SK-N-SH treated with all-trans-retinoic acid at 6 μM for 48 hours (cell line): Measurements from ENCODE around the gene CPLANE2.

Experiments
- ATAC-seq: fragments of 200-7000 bp; cut with Tn5 transposase; 3 replicates; pipeline ENCODE4 v1.9.1; 2020; ENCODE audit warnings: mild to moderate bottlenecking, moderate library complexity
- ARNTL ChIP-seq: fragments of 450-650 bp; formaldehyde crosslinking; IDR thresholded peaks from 2 replicates; pipeline ENCODE4 v1.5.0; 2020; ENCODE audit warnings: low read depth, mild to moderate bottlenecking, moderate library complexity, borderline replicate concordance
- BACH2 ChIP-seq: fragments of 250-450 bp; sonication (Bioruptor Pico); IDR thresholded peaks from 2 replicates; pipeline ENCODE4 v1.9.0; 2021; ENCODE audit warnings: mild to moderate bottlenecking, borderline replicate concordance
- CSRNP3 ChIP-seq: fragments of 250-450 bp; sonication (Bioruptor Pico); IDR thresholded peaks from 2 replicates; pipeline ENCODE4 v1.5.1; 2021; ENCODE audit warnings: mild to moderate bottlenecking, moderate library complexity
- ESRRG ChIP-seq: fragments of 250-450 bp; sonication (Bioruptor Pico); IDR thresholded peaks from 2 replicates; pipeline ENCODE4 v1.6.1; 2021; ENCODE audit warnings: mild to moderate bottlenecking
- GLIS3 ChIP-seq: fragments of 250-450 bp; sonication (Bioruptor Pico); IDR thresholded peaks from 2 replicates; pipeline ENCODE4 v1.5.0; 2020; ENCODE audit warnings: mild to moderate bottlenecking, moderate library complexity
- ISL1 ChIP-seq: fragments of 250-450 bp; sonication (Bioruptor Pico); IDR thresholded peaks from 2 replicates; pipeline ENCODE4 v2.1.2; 2022; ENCODE audit warnings: mild to moderate bottlenecking, moderate library complexity
- OSR1 ChIP-seq: fragments of 250-450 bp; sonication (Bioruptor Pico); IDR thresholded peaks from 2 replicates; pipeline ENCODE4 v1.8.0; 2022; ENCODE audit warnings: moderate library complexity, mild to moderate bottlenecking, inconsistent platforms
- PPARA ChIP-seq: fragments of 250-450 bp; sonication (Bioruptor Pico); IDR thresholded peaks from 2 replicates; pipeline ENCODE4 v1.5.0; 2020; ENCODE audit warnings: mild to moderate bottlenecking, borderline replicate concordance
- RARB ChIP-seq: fragments of 250-450 bp; sonication (Bioruptor Pico); IDR thresholded peaks from 2 replicates; pipeline ENCODE4 v1.8.0; 2021; ENCODE audit warnings: mild to moderate bottlenecking, moderate library complexity
- SNAI2 ChIP-seq: fragments of 250-450 bp; sonication (Bioruptor Pico); IDR thresholded peaks from 2 replicates; pipeline ENCODE4 v1.5.0; 2020; ENCODE audit warnings: mild to moderate bottlenecking, moderate library complexity
- TCF4 ChIP-seq: fragments of 250-450 bp; sonication (Bioruptor Pico); IDR thresholded peaks from 2 replicates; pipeline ENCODE4 v1.8.0; 2021; ENCODE audit warnings: mild to moderate bottlenecking, moderate library complexity, borderline replicate concordance
- TOX ChIP-seq: fragments of 250-450 bp; sonication (Bioruptor Pico); IDR thresholded peaks from 2 replicates; pipeline ENCODE4 v1.8.0; 2021; ENCODE audit warnings: mild to moderate bottlenecking, moderate library complexity, borderline replicate concordance
- ZC3H10 ChIP-seq: fragments of 250-450 bp; sonication (Bioruptor Pico); IDR thresholded peaks from 2 replicates; pipeline ENCODE4 v1.5.1; 2021; ENCODE audit warnings: mild to moderate bottlenecking, moderate library complexity
- ZFP3 ChIP-seq: fragments of 250-450 bp; sonication (Bioruptor Pico); IDR thresholded peaks from 2 replicates; pipeline ENCODE4 v1.5.0; 2020; ENCODE audit warnings: mild to moderate bottlenecking, moderate library complexity
- ZFP30 ChIP-seq: fragments of 450-650 bp; formaldehyde crosslinking; IDR thresholded peaks from 2 replicates; pipeline ENCODE4 v1.5.0; 2022; ENCODE audit warnings: mild to moderate bottlenecking, moderate library complexity
- ZNF565 ChIP-seq: fragments of 450-650 bp; formaldehyde crosslinking; conservative IDR thresholded peaks from 2 replicates; pipeline ENCODE4 v1.5.0; 2020; ENCODE audit warnings: low read depth, mild to moderate bottlenecking, moderate library complexity
- ZNF70 ChIP-seq: fragments of 450-650 bp; formaldehyde crosslinking; IDR thresholded peaks from 2 replicates; pipeline ENCODE4 v1.5.0; 2020; ENCODE audit warnings: mild to moderate bottlenecking, moderate library complexity
- ZNF8 ChIP-seq: fragments of 450-650 bp; formaldehyde crosslinking; IDR thresholded peaks from 2 replicates; pipeline ENCODE4 v1.5.0; 2020; ENCODE audit warnings: mild to moderate bottlenecking, moderate library complexity
- TF ChIP-seq, protein P1 (sequence below): fragments of 250-450 bp; sonication (Bioruptor Pico); IDR thresholded peaks from 2 replicates; pipeline ENCODE4 v1.5.0; 2020; ENCODE audit warnings: mild to moderate bottlenecking, moderate library complexity
- TF ChIP-seq, protein P2 (sequence below): fragments of 250-450 bp; sonication (Bioruptor Pico); IDR thresholded peaks from 2 replicates; pipeline ENCODE4 v1.8.0; 2020; ENCODE audit warnings: mild to moderate bottlenecking, moderate library complexity, borderline replicate concordance
- TF ChIP-seq, protein P3 (sequence below): fragments of 250-450 bp; sonication (Bioruptor Pico); IDR thresholded peaks from 2 replicates; pipeline ENCODE4 v1.5.1; 2020; ENCODE audit warnings: low read depth, mild to moderate bottlenecking, moderate library complexity

The CPLANE2 gene

DNA sequence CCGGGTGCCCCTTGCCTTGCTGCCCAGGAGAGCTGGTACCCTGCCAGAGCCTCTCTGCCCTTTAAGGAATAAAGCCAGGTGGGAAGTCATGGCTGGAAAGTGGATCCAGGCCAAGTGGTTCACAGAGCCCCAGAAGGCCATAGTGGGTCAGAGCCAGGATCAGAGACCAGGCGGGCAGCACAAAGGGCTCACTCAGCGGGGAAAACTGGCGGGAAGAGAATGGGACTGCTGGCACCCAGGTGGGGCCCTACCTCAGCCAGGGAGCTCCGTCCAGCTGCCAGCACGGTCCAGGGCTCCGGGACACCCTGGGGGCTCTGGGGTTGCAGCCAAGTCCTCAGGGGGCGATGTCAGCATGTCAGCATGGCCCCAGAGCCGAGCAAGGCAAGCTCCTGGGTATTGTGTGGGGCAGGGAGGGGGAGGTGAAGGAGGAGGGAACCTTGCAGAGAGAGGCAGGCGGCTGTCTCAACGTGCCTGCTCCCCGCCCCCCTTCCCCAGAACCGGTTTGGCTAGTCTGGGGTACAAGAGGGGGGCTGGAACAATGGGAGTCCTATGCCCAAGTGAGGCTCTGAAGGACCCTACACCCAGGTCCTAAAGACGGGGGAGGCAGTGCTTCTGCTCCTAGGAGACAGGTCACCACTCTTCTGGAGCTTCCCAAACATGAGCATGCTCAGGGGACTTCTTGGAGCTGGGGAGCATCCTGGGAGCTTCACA, 24.6 kb downstream of the CPLANE2 start, which contains the start of gene ARHGEF19:
Gene ARHGEF19, minus strand, starts transcription at position 402 of the 711 bp plus-strand sequence. CDS start 3,598 bp downstream, outside the sequence.
- TF ChIP-seq ZFP30 (CRISPR knock-in tag) = no peak
- TF ChIP-seq TCF4 (CRISPR knock-in tag) = no peak
- TF ChIP-seq RARB (CRISPR knock-in tag) = no peak
- TF ChIP-seq PPARA = no peak
- TF ChIP-seq, protein P1, sequence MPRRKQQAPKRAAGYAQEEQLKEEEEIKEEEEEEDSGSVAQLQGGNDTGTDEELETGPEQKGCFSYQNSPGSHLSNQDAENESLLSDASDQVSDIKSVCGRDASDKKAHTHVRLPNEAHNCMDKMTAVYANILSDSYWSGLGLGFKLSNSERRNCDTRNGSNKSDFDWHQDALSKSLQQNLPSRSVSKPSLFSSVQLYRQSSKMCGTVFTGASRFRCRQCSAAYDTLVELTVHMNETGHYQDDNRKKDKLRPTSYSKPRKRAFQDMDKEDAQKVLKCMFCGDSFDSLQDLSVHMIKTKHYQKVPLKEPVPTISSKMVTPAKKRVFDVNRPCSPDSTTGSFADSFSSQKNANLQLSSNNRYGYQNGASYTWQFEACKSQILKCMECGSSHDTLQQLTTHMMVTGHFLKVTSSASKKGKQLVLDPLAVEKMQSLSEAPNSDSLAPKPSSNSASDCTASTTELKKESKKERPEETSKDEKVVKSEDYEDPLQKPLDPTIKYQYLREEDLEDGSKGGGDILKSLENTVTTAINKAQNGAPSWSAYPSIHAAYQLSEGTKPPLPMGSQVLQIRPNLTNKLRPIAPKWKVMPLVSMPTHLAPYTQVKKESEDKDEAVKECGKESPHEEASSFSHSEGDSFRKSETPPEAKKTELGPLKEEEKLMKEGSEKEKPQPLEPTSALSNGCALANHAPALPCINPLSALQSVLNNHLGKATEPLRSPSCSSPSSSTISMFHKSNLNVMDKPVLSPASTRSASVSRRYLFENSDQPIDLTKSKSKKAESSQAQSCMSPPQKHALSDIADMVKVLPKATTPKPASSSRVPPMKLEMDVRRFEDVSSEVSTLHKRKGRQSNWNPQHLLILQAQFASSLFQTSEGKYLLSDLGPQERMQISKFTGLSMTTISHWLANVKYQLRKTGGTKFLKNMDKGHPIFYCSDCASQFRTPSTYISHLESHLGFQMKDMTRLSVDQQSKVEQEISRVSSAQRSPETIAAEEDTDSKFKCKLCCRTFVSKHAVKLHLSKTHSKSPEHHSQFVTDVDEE (CRISPR knock-in tag) = no peak
- no peak for TF ChIP-seq ARNTL (CRISPR knock-in tag)
- no peak for TF ChIP-seq ZFP3 (CRISPR knock-in tag)
- no peak for TF ChIP-seq ZNF70 (CRISPR knock-in tag)
- TF ChIP-seq, protein P2, sequence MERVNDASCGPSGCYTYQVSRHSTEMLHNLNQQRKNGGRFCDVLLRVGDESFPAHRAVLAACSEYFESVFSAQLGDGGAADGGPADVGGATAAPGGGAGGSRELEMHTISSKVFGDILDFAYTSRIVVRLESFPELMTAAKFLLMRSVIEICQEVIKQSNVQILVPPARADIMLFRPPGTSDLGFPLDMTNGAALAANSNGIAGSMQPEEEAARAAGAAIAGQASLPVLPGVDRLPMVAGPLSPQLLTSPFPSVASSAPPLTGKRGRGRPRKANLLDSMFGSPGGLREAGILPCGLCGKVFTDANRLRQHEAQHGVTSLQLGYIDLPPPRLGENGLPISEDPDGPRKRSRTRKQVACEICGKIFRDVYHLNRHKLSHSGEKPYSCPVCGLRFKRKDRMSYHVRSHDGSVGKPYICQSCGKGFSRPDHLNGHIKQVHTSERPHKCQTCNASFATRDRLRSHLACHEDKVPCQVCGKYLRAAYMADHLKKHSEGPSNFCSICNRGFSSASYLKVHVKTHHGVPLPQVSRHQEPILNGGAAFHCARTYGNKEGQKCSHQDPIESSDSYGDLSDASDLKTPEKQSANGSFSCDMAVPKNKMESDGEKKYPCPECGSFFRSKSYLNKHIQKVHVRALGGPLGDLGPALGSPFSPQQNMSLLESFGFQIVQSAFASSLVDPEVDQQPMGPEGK = no peak
- TF ChIP-seq CSRNP3 (CRISPR knock-in tag) = no peak
- no peak for TF ChIP-seq OSR1 (CRISPR knock-in tag)
- no peak for TF ChIP-seq ZNF8 (CRISPR knock-in tag)
- TF ChIP-seq, protein P3, sequence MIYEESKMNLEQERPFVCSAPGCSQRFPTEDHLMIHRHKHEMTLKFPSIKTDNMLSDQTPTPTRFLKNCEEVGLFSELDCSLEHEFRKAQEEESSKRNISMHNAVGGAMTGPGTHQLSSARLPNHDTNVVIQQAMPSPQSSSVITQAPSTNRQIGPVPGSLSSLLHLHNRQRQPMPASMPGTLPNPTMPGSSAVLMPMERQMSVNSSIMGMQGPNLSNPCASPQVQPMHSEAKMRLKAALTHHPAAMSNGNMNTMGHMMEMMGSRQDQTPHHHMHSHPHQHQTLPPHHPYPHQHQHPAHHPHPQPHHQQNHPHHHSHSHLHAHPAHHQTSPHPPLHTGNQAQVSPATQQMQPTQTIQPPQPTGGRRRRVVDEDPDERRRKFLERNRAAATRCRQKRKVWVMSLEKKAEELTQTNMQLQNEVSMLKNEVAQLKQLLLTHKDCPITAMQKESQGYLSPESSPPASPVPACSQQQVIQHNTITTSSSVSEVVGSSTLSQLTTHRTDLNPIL (CRISPR knock-in tag) = no peak
- TF ChIP-seq TOX (CRISPR knock-in tag) = no peak
- no peak for ATAC-seq

GRCh38 chr1:16211824-16212223, 25.2 kb downstream of the CPLANE2 start:
- TF ChIP-seq ISL1 (CRISPR knock-in tag) = no peak
- TF ChIP-seq ZNF565 = no peak
- no peak for TF ChIP-seq ZC3H10 (CRISPR knock-in tag)
- TF ChIP-seq GLIS3 (CRISPR knock-in tag) = no peak
- TF ChIP-seq, protein P2 = no peak
- TF ChIP-seq, protein P1 (CRISPR knock-in tag) = no peak
- TF ChIP-seq ARNTL (CRISPR knock-in tag) = no peak
- no peak for TF ChIP-seq ZFP30 (CRISPR knock-in tag)
- no peak for TF ChIP-seq ZNF70 (CRISPR knock-in tag)
- no peak for TF ChIP-seq ESRRG (CRISPR knock-in tag)
- TF ChIP-seq BACH2 = no peak
- no peak for TF ChIP-seq SNAI2 (CRISPR knock-in tag)
- TF ChIP-seq RARB (CRISPR knock-in tag) = no peak
- ATAC-seq = no peak
